Activated T-cell treated with anti-CD3 and anti-CD28 coated beads for 1 hour (primary cell): ENCODE measurements around the gene IL34.

Source experiments
- DNase-seq: peaks from one replicate; pipeline ENCODE4 v3.0.0-alpha.2; 2020; ENCODE audit warnings: low read depth

Gene IL34

DNA sequence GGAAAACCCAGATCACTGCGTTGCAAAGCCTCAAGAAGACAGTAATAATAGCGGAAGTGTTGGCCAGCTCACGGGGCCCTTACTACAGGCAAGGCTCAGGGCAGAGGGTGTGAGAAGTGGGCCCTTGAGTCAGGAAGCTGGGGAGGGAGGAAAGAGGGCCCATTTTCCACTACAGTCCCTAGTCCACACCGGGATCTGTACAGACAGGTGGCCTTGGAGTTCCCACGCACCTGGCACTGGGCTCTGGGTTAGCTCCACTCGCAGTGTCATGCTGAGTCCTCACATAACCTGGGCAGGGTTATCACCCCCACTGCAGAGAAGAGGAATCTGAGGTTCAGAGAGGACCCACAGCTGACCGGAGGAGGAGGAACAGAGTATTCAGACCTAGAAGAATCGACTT, 56.3 kb downstream of the IL34 start:
- no peak for DNase-seq

DNA sequence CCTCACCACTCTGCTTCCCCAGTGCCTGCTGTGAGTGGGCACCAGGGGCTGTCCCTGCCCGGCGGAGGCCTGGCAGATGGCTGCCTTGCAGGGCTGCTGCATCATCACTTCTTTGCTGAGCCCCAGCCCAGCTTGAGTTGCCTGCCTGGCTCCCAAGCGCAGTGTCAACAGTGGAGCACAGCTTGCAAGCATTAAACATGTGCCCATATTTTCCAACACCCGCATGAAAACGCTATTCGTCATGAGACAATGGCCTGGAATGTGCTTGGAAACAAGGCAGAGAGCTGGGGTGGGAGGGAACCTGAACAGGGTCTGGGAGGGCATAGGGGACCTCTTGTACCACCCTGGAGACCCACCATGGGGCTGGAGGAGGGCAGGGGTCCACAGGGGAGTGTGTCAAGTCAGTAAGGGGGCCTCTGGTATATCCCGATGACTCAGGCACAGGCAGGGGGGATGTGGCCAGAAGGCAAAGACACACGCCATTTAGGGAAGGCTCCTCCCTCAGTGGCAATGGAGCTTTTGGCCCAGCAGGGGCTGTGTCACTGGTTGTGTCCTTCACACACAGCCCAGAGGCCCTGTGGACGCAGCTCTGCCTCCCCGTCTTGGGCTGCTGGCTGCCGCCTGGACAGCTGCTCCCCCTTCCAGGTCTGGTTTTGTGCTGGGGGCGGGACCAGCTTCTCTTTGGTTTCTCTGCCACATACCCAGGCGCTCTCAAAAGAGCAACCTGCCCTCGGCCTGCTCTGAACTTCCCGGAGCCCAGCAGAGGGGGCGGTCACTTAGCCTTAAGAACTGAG, 56.9 kb downstream of the IL34 start:
- no peak for DNase-seq

DNA sequence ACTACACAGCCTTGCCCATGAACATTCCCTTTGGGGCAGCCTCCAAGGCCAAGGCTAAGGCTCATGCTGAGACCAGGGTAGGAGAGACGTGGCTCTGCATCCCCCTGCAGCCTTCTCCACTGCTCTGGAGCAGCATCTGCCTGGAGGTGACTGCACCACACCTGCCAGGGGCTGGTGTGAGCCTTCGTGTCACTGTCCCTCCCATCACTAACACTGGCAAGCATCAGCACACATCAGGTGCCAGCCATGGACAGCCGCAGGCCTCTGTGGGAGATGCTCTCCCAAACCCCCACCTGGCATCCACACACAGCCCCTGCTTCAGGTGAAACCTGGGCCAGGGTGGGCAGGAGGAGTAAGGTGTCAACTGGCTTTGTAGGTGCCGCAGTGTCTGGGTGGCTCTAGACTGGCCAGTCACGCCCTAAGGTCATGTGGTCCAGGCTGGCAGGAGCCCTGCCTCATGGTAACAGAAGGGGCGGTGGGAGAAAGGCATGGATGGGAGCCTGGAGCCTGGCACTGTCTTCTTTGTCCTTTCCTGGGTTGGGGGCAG, 57.5 kb downstream of the IL34 start:
- DNase-seq, result no peak

DNA sequence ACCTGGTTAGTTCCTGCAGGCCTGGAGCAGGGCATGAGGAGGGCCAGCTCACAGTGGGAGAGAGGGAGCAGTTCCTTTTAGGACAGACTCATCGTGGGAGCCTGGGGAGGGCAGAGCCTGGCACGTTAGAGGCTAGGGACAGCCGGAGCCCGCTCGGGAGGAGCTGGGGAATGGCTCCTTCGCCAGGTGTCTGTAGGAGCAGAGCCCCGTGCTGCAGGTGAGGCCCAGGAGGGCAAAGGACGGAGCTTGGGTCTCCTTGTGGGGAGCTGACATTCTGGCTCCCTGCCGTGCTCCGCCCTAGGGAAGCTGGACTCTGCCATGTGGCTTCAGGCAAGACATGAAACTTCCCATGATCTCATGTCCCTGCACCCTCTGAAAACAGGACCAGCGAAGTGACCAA, 58.2 kb downstream of the IL34 start:
- no peak for DNase-seq

GRCh38 chr16:70705056-70705455, 58.7 kb downstream of the IL34 start:
- DNase-seq, result no peak

DNA sequence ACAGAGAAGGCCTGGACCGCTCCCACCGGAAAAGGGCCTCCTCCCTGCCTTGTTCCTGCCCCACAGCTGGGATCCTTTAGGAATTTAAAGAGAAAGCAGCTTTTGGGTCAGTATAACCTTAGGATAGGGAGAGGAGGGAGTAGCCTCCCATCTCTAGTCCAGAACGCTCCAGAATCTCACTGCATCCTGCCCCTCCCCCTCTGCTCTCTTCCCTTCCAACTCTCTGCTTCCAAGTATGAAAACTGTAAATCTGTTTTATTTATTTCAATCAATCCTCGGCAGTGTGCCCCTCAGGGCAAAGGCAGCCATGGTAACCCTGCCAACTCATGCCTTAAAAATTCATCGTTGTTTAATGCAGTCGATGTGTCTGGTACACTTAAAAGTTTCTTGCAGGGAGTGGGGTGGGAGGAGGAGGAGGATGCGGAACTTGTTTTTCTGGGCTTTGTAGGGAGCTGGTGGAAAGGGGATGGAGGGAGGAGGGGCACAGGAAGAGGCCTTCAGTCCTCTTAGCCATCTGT, 60.6 kb downstream of the IL34 start:
- no peak for DNase-seq

GRCh38 chr16:70708366-70709246, 62.2 kb downstream of the IL34 start:
- no peak for DNase-seq

GRCh38 chr16:70709457-70709856, 63.1 kb downstream of the IL34 start:
- no peak for DNase-seq

DNA sequence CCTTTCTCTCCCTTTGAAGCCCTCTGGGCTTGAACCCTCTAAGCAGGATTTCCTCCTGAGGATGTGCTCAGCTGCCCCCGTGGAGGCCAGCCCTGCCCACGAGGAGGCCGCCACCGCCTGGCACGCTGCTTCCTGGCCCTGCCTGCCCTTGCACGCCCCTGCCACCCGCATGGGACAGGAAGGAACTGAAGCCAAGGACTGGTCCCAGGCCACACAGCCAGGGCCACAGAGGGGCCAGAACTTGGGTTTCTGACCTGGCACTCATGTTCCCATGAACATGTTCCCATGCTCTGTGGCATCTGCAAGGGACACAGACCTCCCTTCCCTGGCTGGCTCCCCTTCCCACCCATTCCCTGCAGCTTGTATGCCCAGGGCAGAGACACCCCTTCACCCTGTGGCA, 63.6 kb downstream of the IL34 start:
- DNase-seq, result no peak
